ENCODE data around the gene ADAM19.
A peak's percentile ranks its signal among the peaks of the same experiment; 100 is the strongest.

The ADAM19 gene, protein sequence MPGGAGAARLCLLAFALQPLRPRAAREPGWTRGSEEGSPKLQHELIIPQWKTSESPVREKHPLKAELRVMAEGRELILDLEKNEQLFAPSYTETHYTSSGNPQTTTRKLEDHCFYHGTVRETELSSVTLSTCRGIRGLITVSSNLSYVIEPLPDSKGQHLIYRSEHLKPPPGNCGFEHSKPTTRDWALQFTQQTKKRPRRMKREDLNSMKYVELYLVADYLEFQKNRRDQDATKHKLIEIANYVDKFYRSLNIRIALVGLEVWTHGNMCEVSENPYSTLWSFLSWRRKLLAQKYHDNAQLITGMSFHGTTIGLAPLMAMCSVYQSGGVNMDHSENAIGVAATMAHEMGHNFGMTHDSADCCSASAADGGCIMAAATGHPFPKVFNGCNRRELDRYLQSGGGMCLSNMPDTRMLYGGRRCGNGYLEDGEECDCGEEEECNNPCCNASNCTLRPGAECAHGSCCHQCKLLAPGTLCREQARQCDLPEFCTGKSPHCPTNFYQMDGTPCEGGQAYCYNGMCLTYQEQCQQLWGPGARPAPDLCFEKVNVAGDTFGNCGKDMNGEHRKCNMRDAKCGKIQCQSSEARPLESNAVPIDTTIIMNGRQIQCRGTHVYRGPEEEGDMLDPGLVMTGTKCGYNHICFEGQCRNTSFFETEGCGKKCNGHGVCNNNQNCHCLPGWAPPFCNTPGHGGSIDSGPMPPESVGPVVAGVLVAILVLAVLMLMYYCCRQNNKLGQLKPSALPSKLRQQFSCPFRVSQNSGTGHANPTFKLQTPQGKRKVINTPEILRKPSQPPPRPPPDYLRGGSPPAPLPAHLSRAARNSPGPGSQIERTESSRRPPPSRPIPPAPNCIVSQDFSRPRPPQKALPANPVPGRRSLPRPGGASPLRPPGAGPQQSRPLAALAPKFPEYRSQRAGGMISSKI

DNA sequence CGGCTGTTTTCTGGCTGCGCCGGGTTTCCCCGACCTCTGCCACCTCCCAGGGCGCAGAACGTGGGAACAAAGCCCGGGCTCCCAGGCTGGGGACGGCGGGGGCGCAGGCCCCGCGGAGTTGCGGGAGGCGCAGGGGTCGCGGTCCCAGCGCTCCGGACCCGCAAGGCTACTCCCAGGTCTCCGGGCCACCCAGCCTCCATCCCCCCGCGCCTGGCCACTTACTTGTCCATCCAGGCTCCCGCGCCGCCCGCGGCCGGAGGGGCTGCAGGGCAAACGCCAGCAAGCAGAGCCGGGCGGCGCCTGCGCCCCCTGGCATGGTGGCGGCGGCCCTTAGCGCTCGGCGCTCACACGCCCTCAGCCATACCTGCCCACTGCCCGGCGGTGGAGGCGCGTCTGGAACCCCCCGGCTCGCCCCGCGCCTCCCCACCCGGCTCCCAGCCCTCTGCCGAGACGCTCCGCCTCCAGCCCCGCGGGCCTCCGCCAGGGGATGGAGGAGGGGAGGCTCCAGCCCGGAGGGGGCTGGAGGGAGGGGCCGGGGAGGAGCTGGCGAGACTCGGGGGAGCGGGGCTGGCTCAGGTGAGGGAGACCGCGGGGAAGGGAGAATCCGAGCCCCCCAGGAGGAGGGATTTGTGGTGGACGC is at the start of gene ADAM19:
ADAM19 (minus strand) TSS at position 395 of the 640 bp plus-strand sequence; CDS start at position 316, 79 bp downstream.
- peak; percentile 78 for DNase-seq

DNA sequence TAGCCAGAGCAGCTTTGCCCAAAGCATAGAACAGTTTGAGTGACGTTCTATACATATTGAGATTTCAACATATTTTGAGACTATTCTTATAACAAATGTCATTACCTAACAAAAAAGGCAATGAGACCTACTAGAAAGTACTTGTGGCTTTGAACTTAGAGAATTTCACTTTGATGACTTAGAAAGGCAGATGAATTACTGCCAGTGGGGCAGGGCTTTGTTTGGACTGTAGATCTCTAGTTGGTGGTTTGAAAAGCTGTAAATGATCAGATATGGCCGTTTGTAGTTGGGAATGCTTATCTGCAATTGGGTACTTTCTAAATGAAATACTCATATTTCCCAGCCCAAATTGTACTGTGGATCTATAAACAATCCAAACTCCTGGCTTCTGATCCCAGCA is 48.6 kb upstream of the ADAM19 start:
- DNase-seq: no peak

GRCh38 chr5:157620776-157621175 is 45.2 kb upstream of the ADAM19 start:
- DNase-seq: no peak

- DNase-seq: no peak
Measured at GRCh38 chr5:157618191-157618765, 42.7 kb upstream of the ADAM19 start.

DNA sequence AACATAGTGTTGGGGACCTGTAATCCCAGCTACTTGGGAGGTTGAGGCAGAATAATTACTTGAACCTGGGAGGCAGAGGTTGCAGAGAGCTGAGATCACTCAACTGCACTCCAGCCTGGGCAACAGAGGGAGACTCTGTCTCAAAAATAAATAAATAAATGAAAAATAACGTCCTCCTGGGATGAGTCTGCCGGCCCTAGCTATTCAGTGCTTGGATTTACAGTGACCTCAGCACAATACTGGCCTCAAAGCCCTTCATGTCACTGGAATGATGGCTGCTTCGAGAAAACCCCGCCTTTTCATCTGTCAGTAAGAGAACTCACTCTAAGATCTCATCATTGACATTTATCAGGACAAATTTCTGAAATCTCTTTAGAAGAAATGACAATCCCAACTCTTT is 41.2 kb upstream of the ADAM19 start:
- no peak for DNase-seq

DNA sequence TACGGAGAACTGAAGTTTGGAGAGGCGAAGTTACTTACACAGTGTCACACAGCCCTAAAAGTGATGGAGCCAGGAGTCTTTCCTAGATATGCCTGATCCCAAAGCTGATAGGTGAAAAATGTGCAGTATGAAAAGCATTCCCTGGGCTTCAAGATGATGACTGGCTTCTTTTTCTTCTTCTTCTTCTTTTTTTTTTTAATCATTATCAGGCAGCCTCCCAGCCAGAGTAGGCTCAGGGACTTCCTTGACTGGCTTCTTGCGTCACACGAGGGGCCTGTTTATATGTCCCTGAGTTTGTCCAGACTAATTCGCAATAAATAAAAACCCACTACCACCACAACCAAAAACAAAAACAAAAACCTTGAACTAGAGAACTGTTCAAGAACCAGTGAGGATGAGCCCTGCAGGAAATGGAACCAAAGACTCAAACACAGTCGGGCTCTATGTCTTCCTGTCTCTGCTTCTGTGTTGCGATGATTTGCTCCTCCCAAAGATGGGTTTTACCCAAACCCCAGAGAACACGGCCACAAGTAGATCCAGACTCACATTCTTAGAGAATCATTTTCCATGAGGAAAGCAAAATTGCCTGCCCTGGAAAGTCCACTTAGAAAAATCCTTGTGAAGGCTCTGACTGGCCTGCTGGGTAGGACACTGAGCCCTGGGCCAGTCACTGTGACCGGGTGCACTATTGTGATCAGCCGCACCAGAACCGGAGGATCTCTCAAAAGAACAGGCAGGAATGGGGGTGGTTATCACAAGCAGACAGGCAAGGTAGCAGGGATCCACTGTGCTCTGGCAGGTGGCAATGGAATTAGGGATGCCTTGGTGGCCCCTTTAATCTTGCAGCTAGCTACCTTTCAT is 38.0 kb upstream of the ADAM19 start:
- DNase-seq: no peak

GRCh38 chr5:157612581-157612980 is 37.0 kb upstream of the ADAM19 start:
- DNase-seq: no peak

DNA sequence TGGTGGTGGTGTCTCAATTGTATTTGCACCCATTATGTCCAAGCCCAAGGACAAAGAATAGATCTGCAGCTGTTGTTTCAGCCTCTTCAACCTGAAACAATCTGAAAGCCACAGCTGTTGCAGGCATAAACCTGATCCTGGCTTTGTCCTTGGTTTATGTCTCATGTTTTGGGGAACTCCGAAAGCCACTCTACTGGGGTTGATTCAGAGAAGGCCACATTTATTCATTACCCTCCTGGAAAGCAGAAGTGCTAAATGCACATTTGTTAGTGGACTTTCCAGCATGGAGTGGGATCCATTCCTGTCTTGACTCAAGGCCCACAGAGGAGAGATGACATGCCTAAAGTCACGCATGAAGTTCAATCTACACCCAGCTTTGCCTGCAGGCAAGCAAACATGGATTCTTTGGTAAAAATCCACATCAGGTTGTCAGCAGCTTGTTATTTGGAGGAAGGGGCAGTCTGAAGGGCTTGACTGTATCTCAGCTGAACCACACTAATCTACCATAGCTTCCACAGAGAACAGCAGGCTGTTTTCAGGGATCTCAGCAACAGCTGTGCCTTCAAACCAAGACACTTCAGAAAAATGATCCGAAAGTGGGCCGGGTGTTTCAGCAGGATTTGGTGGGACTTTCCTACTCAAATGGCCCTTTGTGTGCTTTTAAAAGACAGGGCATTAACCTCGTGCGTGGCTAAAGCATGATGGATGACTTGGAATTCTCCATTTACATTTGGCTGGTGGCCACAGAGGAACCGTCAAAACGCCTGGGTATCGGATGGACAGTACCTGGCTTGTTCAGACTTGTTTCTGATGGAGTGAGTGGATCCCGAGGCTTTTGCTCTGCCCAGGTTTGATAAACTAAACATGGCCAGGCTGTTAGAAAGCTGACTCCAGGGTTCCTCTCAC is 36.2 kb upstream of the ADAM19 start:
- no peak for DNase-seq

GRCh38 chr5:157610990-157611389 is 35.4 kb upstream of the ADAM19 start:
- DNase-seq: no peak

- DNase-seq: no peak
Measured at GRCh38 chr5:157608972-157609565, 33.5 kb upstream of the ADAM19 start.

DNA sequence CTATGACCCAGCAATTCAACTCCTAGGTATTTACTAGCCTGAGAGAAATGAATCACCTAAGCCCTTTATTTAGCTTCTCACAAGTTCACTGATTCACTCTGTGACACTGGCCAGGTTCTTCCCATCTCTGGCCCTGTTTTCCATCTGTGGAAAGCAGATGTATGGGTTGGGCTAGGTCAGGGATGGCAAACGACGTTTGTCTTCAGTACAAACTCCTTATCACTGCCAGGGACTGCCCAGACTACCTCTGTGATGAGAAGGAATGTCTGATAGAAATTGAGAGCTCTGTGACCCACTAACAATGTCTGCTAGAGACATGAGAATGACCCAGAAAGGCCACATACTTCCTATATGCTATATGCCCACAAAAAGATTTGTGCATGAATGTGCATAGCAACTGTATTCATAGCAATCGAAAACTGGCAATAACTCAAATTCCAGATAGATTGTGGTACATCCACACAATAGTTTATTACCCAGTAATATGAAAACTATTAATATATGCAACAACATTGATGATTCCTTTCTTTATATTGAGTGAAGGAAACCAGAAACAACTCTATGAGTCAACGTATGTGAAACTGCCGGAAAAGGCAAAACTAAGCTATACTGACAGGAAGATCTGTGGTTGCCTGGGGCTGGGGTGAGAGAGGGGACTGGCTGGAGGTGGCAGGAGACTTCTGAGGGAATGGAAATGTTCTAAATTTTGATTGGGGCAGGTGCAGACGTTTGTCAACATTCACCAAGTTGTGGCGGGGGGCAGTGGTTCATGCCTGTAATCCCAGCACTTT is 32.0 kb upstream of the ADAM19 start:
- DNase-seq: peak; percentile 90

- no peak for DNase-seq
Measured at GRCh38 chr5:157606046-157606445, 30.5 kb upstream of the ADAM19 start.

DNA sequence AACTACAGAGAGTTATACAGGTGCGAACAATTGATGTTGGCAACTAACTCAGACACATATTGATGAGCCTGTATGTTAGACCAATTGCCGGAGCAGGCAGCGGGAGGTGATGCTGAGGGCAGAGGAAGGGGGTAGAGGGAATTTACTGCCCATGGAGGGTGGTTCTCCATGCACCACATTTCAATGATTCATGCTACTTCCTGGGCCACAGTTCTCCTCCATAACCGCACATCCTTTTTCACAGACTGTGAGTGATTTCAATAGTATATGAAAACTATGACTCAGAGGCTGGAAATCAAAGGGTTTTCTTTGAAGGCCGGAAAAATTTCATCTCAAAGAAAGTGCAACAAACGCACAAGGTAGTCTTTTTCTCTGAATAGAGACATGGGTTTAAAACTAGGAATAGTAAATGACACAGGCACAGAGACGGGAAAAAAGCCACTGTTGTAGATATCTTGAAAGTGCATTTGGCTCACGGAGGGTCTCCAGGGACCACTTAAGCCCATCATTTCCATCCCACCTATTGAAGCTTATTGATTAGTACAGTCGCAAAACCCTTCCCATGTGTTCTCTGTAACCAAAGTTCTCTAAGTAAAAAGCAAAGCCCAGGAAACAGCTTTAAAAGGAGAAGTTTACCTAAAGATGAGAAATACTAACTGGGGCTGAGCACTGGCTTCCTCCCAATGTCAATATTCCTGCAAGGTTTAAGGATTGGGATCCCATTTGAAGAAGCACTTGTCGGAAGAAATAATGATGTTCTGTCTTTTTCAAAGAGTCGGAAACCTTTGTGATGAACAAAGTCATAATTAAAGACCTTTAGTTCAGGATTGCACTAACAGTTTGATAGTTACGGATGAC is 28.0 kb upstream of the ADAM19 start:
- DNase-seq: peak; percentile 94

DNA sequence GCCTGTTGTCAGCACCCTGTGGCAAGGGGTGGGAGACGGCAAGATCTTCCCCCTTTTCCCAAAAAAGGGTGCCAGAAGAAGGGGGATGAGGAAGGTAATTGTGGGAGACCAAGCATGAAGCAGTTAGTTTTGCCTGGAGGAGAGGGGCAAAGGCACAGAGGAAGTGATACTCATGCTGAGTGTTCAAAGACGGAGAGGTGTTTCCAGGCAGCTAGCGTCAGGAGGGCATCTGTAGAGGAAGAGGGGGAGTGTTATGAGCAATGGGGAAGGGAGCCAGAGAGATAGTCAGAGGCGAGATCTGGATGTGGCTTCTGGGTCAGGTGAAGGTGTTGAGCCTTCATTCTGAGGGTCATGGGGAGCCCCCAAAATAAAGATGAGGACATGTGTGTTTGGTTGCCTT is 26.9 kb upstream of the ADAM19 start:
- DNase-seq: peak; percentile 85

- peak; percentile 34 for DNase-seq
Measured at GRCh38 chr5:157600252-157600651, 24.7 kb upstream of the ADAM19 start.

DNA sequence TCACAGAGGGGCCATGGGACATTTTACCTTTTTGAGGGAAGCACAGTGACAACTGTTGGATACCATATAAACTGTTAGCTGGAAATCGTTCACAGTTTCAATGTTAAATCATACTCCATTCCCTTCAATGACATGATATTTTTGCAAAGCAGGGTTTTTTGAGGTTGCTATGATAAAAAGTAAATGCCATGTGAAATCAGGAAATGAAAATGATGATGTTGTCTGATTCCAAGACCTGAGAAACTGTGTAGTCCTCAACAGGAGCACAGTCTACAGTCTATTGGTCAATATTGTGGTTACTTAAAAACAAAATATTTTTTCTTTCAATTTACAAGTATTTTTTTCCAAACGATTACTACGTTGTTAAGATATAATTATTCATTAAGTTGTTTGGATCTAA is 24.0 kb upstream of the ADAM19 start:
- peak; percentile 60 for DNase-seq

- peak; percentile 50 for DNase-seq
Measured at GRCh38 chr5:157598350-157598936, 22.9 kb upstream of the ADAM19 start.

- DNase-seq: peak; percentile 79
Measured at GRCh38 chr5:157597277-157597676, 21.7 kb upstream of the ADAM19 start.

Measured in activated CD4-positive, alpha-beta T cell treated with anti-CD3 and anti-CD28 coated beads, Interleukin-10, Interleukin-2, amounts not matched to agents 100 ng/mL and 50 ng/mL, durations not matched to agents 16 hours and 8 hours (primary cell).